ENCODE data around the gene SMOC2.

Gene SMOC2

GRCh38 chr6:168525114-168525513 lies 84.1 kb downstream of the SMOC2 start:
- no peak for TF ChIP-seq CTCF (IDR thresholded peaks at IDR 0.05; ENCODE audit: low read depth, low read length)
- DNase-seq (ENCODE audit: extremely low read depth, low read depth) = no peak

GRCh38 chr6:168525926-168526630 lies 85.1 kb downstream of the SMOC2 start:
- no peak for DNase-seq (ENCODE audit: extremely low read depth, low read depth)

GRCh38 chr6:168526841-168527281 lies 85.9 kb downstream of the SMOC2 start:
- no peak for TF ChIP-seq CTCF (IDR thresholded peaks at IDR 0.05; ENCODE audit: low read depth, low read length)
- no peak for DNase-seq (ENCODE audit: extremely low read depth, low read depth)

More at GRCh38 chr6:168525926-168526630, 85.1 kb downstream of the SMOC2 start:
- TF ChIP-seq CTCF (IDR thresholded peaks at IDR 0.05; ENCODE audit: low read depth, low read length) = no peak

GRCh38 chr6:168527451-168528210 lies 86.6 kb downstream of the SMOC2 start:
- no peak for DNase-seq (ENCODE audit: extremely low read depth, low read depth)
- TF ChIP-seq CTCF (IDR thresholded peaks at IDR 0.05; ENCODE audit: low read depth, low read length) = no peak

- no peak for DNase-seq (ENCODE audit: extremely low read depth, low read depth)
- TF ChIP-seq CTCF (IDR thresholded peaks at IDR 0.05; ENCODE audit: low read depth, low read length) = no peak
Measured at GRCh38 chr6:168528474-168529095, 87.6 kb downstream of the SMOC2 start.

GRCh38 chr6:168529214-168529613 lies 88.2 kb downstream of the SMOC2 start:
- DNase-seq (ENCODE audit: extremely low read depth, low read depth) = no peak
- TF ChIP-seq CTCF (IDR thresholded peaks at IDR 0.05; ENCODE audit: low read depth, low read length) = no peak

GRCh38 chr6:168530653-168531071 lies 89.7 kb downstream of the SMOC2 start:
- DNase-seq (ENCODE audit: extremely low read depth, low read depth) = no peak

More at GRCh38 chr6:168530653-168531071, 89.7 kb downstream of the SMOC2 start:
- TF ChIP-seq CTCF (IDR thresholded peaks at IDR 0.05; ENCODE audit: low read depth, low read length) = no peak

Data from AG09319 (cell line).